GM23338 (cell line): ENCODE measurements around the gene NLRX1.

ENCODE experiments used
- EZH2 ChIP-seq: fragments of 200-600 bp; sonication (generic); IDR thresholded peaks from one replicate; pipeline ENCODE4 v1.8.0; 2017; ENCODE audit warnings: antibody characterized with exemption, mild to moderate bottlenecking, low read depth; ENCODE audit not compliant: unreplicated experiment
- EZH2phosphoT487 ChIP-seq: fragments of 200-600 bp; sonication (generic); IDR thresholded peaks from one replicate; pipeline ENCODE4 v1.8.1; 2018; ENCODE audit warnings: antibody characterized with exemption; ENCODE audit not compliant: unreplicated experiment
- JUNB ChIP-seq: IDR thresholded peaks from one replicate; pipeline ENCODE4 v1.6.1; 2016; ENCODE audit warnings: antibody characterized with exemption; ENCODE audit not compliant: unreplicated experiment
- POLR2AphosphoS5 ChIP-seq: IDR thresholded peaks from 2 replicates; pipeline ENCODE4 v1.6.1; 2016; ENCODE audit warnings: antibody characterized with exemption, low read depth
- REST ChIP-seq: IDR thresholded peaks from one replicate; pipeline ENCODE4 v1.6.1; 2018; ENCODE audit warnings: antibody characterized with exemption; ENCODE audit not compliant: unreplicated experiment
- STAT1 ChIP-seq: IDR thresholded peaks from one replicate; pipeline ENCODE4 v1.6.1; 2016; ENCODE audit warnings: antibody characterized with exemption; ENCODE audit not compliant: unreplicated experiment
- TF ChIP-seq, protein P1 (sequence below), 2 experiments: fragments of 200-600 bp in 1 of 2; sonication (generic) in 1 of 2; conservative IDR thresholded peaks; 2 replicates each; pipeline versions ENCODE4 v1.5.1 to v1.6.1; 2016 to 2017; ENCODE audit warnings: antibody characterized with exemption in 2 of 2, low read depth in 2 of 2, mild to moderate bottlenecking in 2 of 2, moderate library complexity in 1 of 2

GRCh38 chr11:119192111-119192510 lies 23.6 kb downstream of the NLRX1 start:
- TF ChIP-seq POLR2AphosphoS5: no peak
- TF ChIP-seq, protein P1, sequence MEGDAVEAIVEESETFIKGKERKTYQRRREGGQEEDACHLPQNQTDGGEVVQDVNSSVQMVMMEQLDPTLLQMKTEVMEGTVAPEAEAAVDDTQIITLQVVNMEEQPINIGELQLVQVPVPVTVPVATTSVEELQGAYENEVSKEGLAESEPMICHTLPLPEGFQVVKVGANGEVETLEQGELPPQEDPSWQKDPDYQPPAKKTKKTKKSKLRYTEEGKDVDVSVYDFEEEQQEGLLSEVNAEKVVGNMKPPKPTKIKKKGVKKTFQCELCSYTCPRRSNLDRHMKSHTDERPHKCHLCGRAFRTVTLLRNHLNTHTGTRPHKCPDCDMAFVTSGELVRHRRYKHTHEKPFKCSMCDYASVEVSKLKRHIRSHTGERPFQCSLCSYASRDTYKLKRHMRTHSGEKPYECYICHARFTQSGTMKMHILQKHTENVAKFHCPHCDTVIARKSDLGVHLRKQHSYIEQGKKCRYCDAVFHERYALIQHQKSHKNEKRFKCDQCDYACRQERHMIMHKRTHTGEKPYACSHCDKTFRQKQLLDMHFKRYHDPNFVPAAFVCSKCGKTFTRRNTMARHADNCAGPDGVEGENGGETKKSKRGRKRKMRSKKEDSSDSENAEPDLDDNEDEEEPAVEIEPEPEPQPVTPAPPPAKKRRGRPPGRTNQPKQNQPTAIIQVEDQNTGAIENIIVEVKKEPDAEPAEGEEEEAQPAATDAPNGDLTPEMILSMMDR (conservative IDR thresholded peaks at IDR 0.05; ENCODE audit: low read depth in 2 of 2): no peak
- TF ChIP-seq REST: no peak
- no peak for TF ChIP-seq EZH2phosphoT487
- no peak for TF ChIP-seq EZH2
- no peak for TF ChIP-seq JUNB
- no peak for TF ChIP-seq STAT1
